ENCODE measurements around the gene PI4KA. TPM values are rescaled to one million over a fixed set of nuclear protein-coding genes. Genes with fewer than 3 reads are reported as not detected.
"Not testable (repeated sequence)": the region's sequence is repeated elsewhere in the genome, so short reads cannot be mapped to it uniquely, and the experiment has no call there.

Gene PI4KA
- total RNA-seq, 2 donors from 2014 or later = 85.4 to 112 TPM

GRCh38 chr22:20685764-20686163 is 172.8 kb downstream of the PI4KA start:
- not testable (repeated sequence) for H3K36me3 ChIP-seq; H3K4me3 ChIP-seq; ATAC-seq (ENCODE audit: insufficient number of reproducible peaks, low FRiP score, low read depth); H3K9me3 ChIP-seq; H3K4me1 ChIP-seq (ENCODE audit: control insufficient read depth in 1 of 2, low read depth in 2 of 2); H3K27ac ChIP-seq; H3K27me3 ChIP-seq (replicated peaks; ENCODE audit: insufficient read depth); DNase-seq (ENCODE audit: low spot score)

DNA sequence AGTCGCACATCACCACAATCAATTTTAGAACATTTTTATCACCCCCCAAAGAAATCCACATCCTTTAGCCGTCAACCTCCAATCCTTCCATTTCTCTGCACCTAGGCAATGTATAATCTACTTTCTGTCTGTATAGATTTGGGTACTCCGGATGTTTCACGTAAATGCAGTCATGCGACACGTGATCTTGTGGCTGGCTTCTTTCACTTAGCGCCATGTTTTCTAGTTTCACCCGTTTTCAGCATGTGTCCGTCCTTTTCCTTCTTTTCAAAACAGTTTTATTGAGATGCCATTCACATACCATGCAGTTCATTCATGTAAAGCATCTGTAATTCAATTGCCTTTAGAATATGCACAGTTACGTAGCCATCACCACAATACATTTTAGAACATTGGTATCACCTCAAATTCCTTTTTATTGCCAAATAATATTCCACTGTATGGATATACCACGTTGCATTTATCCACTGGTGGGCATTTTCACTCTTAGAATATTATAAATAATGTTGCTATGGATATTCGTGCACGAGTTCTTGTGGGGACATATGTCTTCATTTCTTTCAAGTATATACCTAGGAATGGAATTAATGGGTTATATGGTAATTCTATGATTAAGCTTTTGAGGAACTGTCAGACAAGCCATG is 179.7 kb downstream of the PI4KA start:
- not testable (repeated sequence) for H3K4me1 ChIP-seq (ENCODE audit: control insufficient read depth in 1 of 2, low read depth in 2 of 2); H3K36me3 ChIP-seq; H3K4me3 ChIP-seq; ATAC-seq (ENCODE audit: insufficient number of reproducible peaks, low FRiP score, low read depth); H3K9me3 ChIP-seq; H3K27ac ChIP-seq; DNase-seq (ENCODE audit: low spot score); H3K27me3 ChIP-seq (replicated peaks; ENCODE audit: insufficient read depth)

GRCh38 chr22:20677684-20678242 is 180.8 kb downstream of the PI4KA start:
- H3K9me3 ChIP-seq = no peaks in the 10 kb centered on the region
- H3K27me3 ChIP-seq (replicated peaks; ENCODE audit: insufficient read depth) = no peaks in the 10 kb centered on the region
- TF ChIP-seq CTCF (IDR thresholded peaks at IDR 0.05) = no peak
- H3K4me1 ChIP-seq (ENCODE audit: control insufficient read depth in 1 of 2, low read depth in 2 of 2) = no peaks in the 10 kb centered on the region
- H3K36me3 ChIP-seq = no peaks in the 10 kb centered on the region
- ATAC-seq (ENCODE audit: insufficient number of reproducible peaks, low FRiP score, low read depth) (no peak), DNase-seq (ENCODE audit: low spot score) (no peak)
- no peak overlapping the region for H3K4me3 ChIP-seq
- no peak overlapping the region for H3K27ac ChIP-seq

GRCh38 chr22:20675613-20676012 is 183.0 kb downstream of the PI4KA start:
- DNase-seq (ENCODE audit: low spot score); H3K27me3 ChIP-seq (replicated peaks; ENCODE audit: insufficient read depth); ATAC-seq (ENCODE audit: insufficient number of reproducible peaks, low FRiP score, low read depth); H3K4me3 ChIP-seq; H3K36me3 ChIP-seq; H3K9me3 ChIP-seq; H3K27ac ChIP-seq; H3K4me1 ChIP-seq (ENCODE audit: control insufficient read depth in 1 of 2, low read depth in 2 of 2): not testable (repeated sequence)

DNA sequence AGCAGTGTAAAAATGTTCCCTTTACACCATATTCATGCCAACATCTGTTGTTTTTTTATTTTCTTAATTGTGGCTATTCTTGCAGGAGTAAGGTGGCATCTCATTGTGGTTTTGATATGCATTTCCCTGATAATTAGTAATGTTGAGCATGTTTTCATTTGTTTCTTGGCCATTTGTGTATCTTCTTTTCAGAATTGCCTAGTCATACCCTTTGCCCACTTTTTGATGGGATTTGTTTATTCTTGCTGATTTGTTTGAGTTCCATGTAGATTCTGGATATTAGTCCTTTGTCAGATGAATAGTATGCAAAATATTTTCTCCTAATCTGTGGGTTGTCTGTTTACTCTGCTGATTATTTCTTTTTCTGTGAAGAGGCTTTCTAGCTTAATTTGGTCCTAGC is 183.6 kb downstream of the PI4KA start:
- no peaks in the 10 kb centered on the region for H3K36me3 ChIP-seq

DNA sequence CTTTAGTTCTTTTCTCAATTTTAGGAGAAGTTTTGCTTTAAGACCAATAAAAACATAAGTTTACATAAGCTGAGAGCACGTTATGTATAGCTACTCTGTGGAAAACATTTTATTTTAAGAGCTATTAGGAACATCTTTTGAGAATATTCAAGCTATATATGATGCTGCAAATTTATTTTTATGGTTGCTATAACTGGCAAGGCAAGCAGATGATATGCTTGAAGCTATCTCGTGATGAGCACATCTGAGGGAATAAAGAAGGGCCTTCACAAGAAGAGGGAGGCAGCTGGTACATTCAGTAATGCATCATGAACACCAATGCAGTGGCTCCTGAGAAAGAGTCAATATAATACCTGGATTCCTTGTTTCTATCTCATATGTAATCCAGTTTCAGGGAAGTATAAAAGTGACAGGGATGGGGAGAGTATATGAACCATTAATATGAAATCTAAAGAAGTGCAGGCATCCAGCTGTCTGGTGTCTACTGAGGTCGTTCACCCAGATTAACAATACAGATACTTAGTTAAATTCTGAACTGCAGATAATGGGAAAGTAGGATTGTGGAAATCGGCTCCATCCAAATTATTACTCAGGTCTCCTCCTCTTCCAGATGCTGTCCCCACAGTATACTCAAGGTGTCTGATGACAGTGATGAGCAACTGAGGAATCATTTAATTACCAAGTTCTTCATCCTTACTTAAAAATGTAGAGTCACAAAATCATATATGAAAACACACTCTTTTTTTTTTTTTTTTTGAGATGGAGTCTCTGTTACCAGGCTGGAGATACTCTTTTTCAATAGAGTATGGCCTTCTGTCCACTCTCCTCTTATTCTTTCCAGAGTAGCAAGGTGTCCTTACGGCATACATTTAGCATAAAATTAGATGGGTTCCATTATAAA is 185.1 kb downstream of the PI4KA start:
- no peaks in the 10 kb centered on the region for H3K9me3 ChIP-seq
- no peaks in the 10 kb centered on the region for H3K36me3 ChIP-seq
- no peak for ATAC-seq (ENCODE audit: insufficient number of reproducible peaks, low FRiP score, low read depth)
- no peak for DNase-seq (ENCODE audit: low spot score)
- no peak for TF ChIP-seq CTCF (IDR thresholded peaks at IDR 0.05)
- H3K4me3 ChIP-seq = no peak overlapping the region
- H3K27ac ChIP-seq = no peak overlapping the region
- H3K27me3 ChIP-seq (replicated peaks; ENCODE audit: insufficient read depth) = no peaks in the 10 kb centered on the region
- no peaks in the 10 kb centered on the region for H3K4me1 ChIP-seq (ENCODE audit: control insufficient read depth in 1 of 2, low read depth in 2 of 2)

More for the DNA sequence above, 183.6 kb downstream of the PI4KA start:
- H3K27ac ChIP-seq = no peak overlapping the region
- DNase-seq (ENCODE audit: low spot score) (no peak), ATAC-seq (ENCODE audit: insufficient number of reproducible peaks, low FRiP score, low read depth) (no peak)
- TF ChIP-seq CTCF (IDR thresholded peaks at IDR 0.05) = no peak
- no peak overlapping the region for H3K4me3 ChIP-seq
- H3K4me1 ChIP-seq (ENCODE audit: control insufficient read depth in 1 of 2, low read depth in 2 of 2) = no peaks in the 10 kb centered on the region
- no peaks in the 10 kb centered on the region for H3K9me3 ChIP-seq
- no peaks in the 10 kb centered on the region for H3K27me3 ChIP-seq (replicated peaks; ENCODE audit: insufficient read depth)
